ENCODE measurements around the gene PCSK2.

Gene PCSK2

GRCh38 chr20:17452441-17452840 is 225.6 kb downstream of the PCSK2 start:
- no peak for DNase-seq

- DNase-seq: no peak
Measured at GRCh38 chr20:17453592-17453991, 226.8 kb downstream of the PCSK2 start.

GRCh38 chr20:17456279-17456678 is 229.4 kb downstream of the PCSK2 start:
- DNase-seq: no peak

GRCh38 chr20:17457079-17457478 is 230.2 kb downstream of the PCSK2 start:
- DNase-seq: no peak

- DNase-seq: no peak
Measured at GRCh38 chr20:17457588-17458190, 230.8 kb downstream of the PCSK2 start.

GRCh38 chr20:17460119-17460518 is 233.3 kb downstream of the PCSK2 start:
- no peak for DNase-seq

GRCh38 chr20:17461941-17462340 is 235.1 kb downstream of the PCSK2 start:
- DNase-seq: no peak

GRCh38 chr20:17463711-17464110 is 236.9 kb downstream of the PCSK2 start:
- DNase-seq: no peak

- DNase-seq: no peak
Measured at GRCh38 chr20:17465236-17465635, 238.4 kb downstream of the PCSK2 start.

- DNase-seq: no peak
Measured at GRCh38 chr20:17466641-17467040, 239.8 kb downstream of the PCSK2 start.

- DNase-seq: no peak
Measured at GRCh38 chr20:17467120-17467655, 240.3 kb downstream of the PCSK2 start.

- no peak for DNase-seq
Measured at GRCh38 chr20:17468073-17468840, 241.4 kb downstream of the PCSK2 start.

GRCh38 chr20:17469246-17470030 is 242.6 kb downstream of the PCSK2 start:
- DNase-seq: no peak

GRCh38 chr20:17470521-17470920 is 243.7 kb downstream of the PCSK2 start:
- DNase-seq: no peak

GRCh38 chr20:17470973-17471372 is 244.1 kb downstream of the PCSK2 start:
- DNase-seq: no peak

- DNase-seq: no peak
Measured at GRCh38 chr20:17471606-17472187, 244.9 kb downstream of the PCSK2 start.

GRCh38 chr20:17473659-17474058 is 246.8 kb downstream of the PCSK2 start:
- no peak for DNase-seq

GRCh38 chr20:17479063-17479657 is 252.3 kb downstream of the PCSK2 start:
- no peak for DNase-seq

- no peak for DNase-seq
Measured at GRCh38 chr20:17480696-17481095, 253.9 kb downstream of the PCSK2 start.

- no peak for DNase-seq
Measured at GRCh38 chr20:17481661-17482060, 254.8 kb downstream of the PCSK2 start.

GRCh38 chr20:17482536-17482935 is 255.7 kb downstream of the PCSK2 start:
- no peak for DNase-seq

- DNase-seq: no peak
Measured at GRCh38 chr20:17485017-17485416, 258.2 kb downstream of the PCSK2 start.
